CD4-positive, alpha-beta T cell treated with Interleukin-2 at 100 ng/mL for 4 hours (primary cell): Measurements from ENCODE around the gene SPDYE2B.
A peak's percentile ranks its signal among the peaks of the same experiment; 100 is the strongest.
"Not testable (repeated sequence)": the region's sequence is repeated elsewhere in the genome, so short reads cannot be mapped to it uniquely, and the experiment has no call there.

ENCODE experiments used
- DNase-seq: peaks from one replicate; pipeline ENCODE4 v3.0.0-alpha.2; 2020; ENCODE audit warnings: low spot score

SPDYE2B gene

GRCh38 chr7:102649924-102650323 lies at the start of gene SPDYE2B:
Gene SPDYE2B (plus strand): TSS chr7:102650319. CDS start chr7:102652349, 2,030 bp downstream.
- not testable (repeated sequence) for DNase-seq

- not testable (repeated sequence) for DNase-seq
These were observed 47.8 kb upstream of the SPDYE2B start for GRCh38 chr7:102602317-102602716.

GRCh38 chr7:102604431-102605145 lies 45.5 kb upstream of the SPDYE2B start:
- not testable (repeated sequence) for DNase-seq

GRCh38 chr7:102606848-102607247 lies 43.3 kb upstream of the SPDYE2B start:
- not testable (repeated sequence) for DNase-seq

GRCh38 chr7:102609734-102610133 lies 40.4 kb upstream of the SPDYE2B start:
- DNase-seq, result not testable (repeated sequence)

GRCh38 chr7:102610441-102610840 lies 39.7 kb upstream of the SPDYE2B start:
- DNase-seq, result not testable (repeated sequence)

- not testable (repeated sequence) for DNase-seq
These were observed 39.0 kb upstream of the SPDYE2B start for GRCh38 chr7:102611013-102611674.

- not testable (repeated sequence) for DNase-seq
These were observed 38.3 kb upstream of the SPDYE2B start for GRCh38 chr7:102611675-102612325.

- not testable (repeated sequence) for DNase-seq
These were observed 36.4 kb upstream of the SPDYE2B start for GRCh38 chr7:102613575-102614345.

- not testable (repeated sequence) for DNase-seq
These were observed 35.8 kb upstream of the SPDYE2B start for GRCh38 chr7:102614346-102614697.

GRCh38 chr7:102614873-102615272 lies 35.2 kb upstream of the SPDYE2B start:
- not testable (repeated sequence) for DNase-seq

- DNase-seq, result not testable (repeated sequence)
These were observed 34.2 kb upstream of the SPDYE2B start for GRCh38 chr7:102615930-102616329.

GRCh38 chr7:102616507-102617125 lies 33.5 kb upstream of the SPDYE2B start, which contains the start of gene RASA4:
Gene RASA4 (minus strand): TSS chr7:102616756. CDS start chr7:102616689, 67 bp downstream.
- peak; percentile 22 for DNase-seq

GRCh38 chr7:102618122-102618521 lies 32.0 kb upstream of the SPDYE2B start:
- not testable (repeated sequence) for DNase-seq

- not testable (repeated sequence) for DNase-seq
These were observed 22.7 kb upstream of the SPDYE2B start for GRCh38 chr7:102627271-102627904.

GRCh38 chr7:102630622-102631021 lies 19.5 kb upstream of the SPDYE2B start:
- DNase-seq, result not testable (repeated sequence)

- DNase-seq, result not testable (repeated sequence)
These were observed 15.8 kb upstream of the SPDYE2B start for GRCh38 chr7:102634299-102634698.

- not testable (repeated sequence) for DNase-seq
These were observed 14.8 kb upstream of the SPDYE2B start for GRCh38 chr7:102635354-102635753.

- DNase-seq, result not testable (repeated sequence)
These were observed 13.2 kb upstream of the SPDYE2B start for GRCh38 chr7:102636956-102637355.

- not testable (repeated sequence) for DNase-seq
These were observed 11.3 kb upstream of the SPDYE2B start for GRCh38 chr7:102638848-102639247.

GRCh38 chr7:102642691-102643090 lies 7.4 kb upstream of the SPDYE2B start, which contains the start of gene UPK3BL1:
Gene UPK3BL1 (minus strand): TSS chr7:102642791. CDS start chr7:102642741, 50 bp downstream.
- DNase-seq, result not testable (repeated sequence)
